HEK293 (cell line): ENCODE results near the gene IL18.

Source experiments
- CTCF ChIA-PET: fragments of 350-600 bp; formaldehyde crosslinking; extraction: SDS; loops from one replicate; lab custom pipeline; 2021; ENCODE audit warnings: antibody characterized with exemption; lab: Yijun Ruan, JAX
- POLR2A ChIA-PET: fragments of 300-600 bp; formaldehyde crosslinking; extraction: SDS; loops from one replicate; lab custom pipeline; 2020; ENCODE audit warnings: antibody characterized with exemption, inconsistent platforms; lab: Yijun Ruan, JAX
- H3K27ac ChIP-seq: fragments of 200-500 bp; sonication (Bioruptor generic); 2 replicates; pipeline ENCODE4 v1.5.1; 2014; ENCODE audit warnings: low read depth, low read length, control low read depth, inconsistent platforms; ENCODE audit errors: extremely low read depth
- H3K36me3 ChIP-seq, 2 experiments: fragments of 200-500 bp in 1 of 2; sonication (Bioruptor generic) in 1 of 2; 1 replicate in 1 of 2; 2 replicates in 1 of 2; pipeline ENCODE4 v1.5.1; 2014 to 2017; ENCODE audit warnings: inconsistent platforms in 2 of 2, low read length in 2 of 2; ENCODE audit not compliant: control insufficient read depth in 2 of 2, insufficient read depth in 1 of 2
- H3K4me1 ChIP-seq: fragments of 200-500 bp; sonication (Bioruptor generic); 2 replicates; pipeline ENCODE4 v1.5.1; 2014; ENCODE audit warnings: mild to moderate bottlenecking, low read length, inconsistent platforms; ENCODE audit not compliant: control insufficient read depth, insufficient read depth
- H3K4me3 ChIP-seq: 2 replicates; pipeline ENCODE4 v1.5.1; 2011; ENCODE audit warnings: low read depth, mild to moderate bottlenecking, control low read depth, low read length, moderate library complexity
- H3K9me3 ChIP-seq: fragments of 200-500 bp; sonication (Bioruptor generic); 2 replicates; pipeline ENCODE4 v1.5.1; 2014; ENCODE audit warnings: low read depth, low read length, inconsistent platforms; ENCODE audit not compliant: control insufficient read depth, insufficient read depth
- HOXC10 ChIP-seq: sonication (generic); formaldehyde crosslinking; IDR thresholded peaks from 2 replicates; pipeline ENCODE4 v1.8.1; 2023; ENCODE audit warnings: mild to moderate bottlenecking, missing genetic modification reagents
- KLF7 ChIP-seq: fragments of 450-650 bp; formaldehyde crosslinking; IDR thresholded peaks from 2 replicates; pipeline ENCODE4 v1.5.1; 2016; ENCODE audit warnings: missing biosample characterization, missing genetic modification characterization, borderline replicate concordance
- MYNN ChIP-seq: fragments of 450-650 bp; formaldehyde crosslinking; IDR thresholded peaks from 2 replicates; pipeline ENCODE4 v1.5.1; 2016; ENCODE audit warnings: missing biosample characterization, missing genetic modification characterization, borderline replicate concordance
- SP3 ChIP-seq: fragments of 450-650 bp; formaldehyde crosslinking; IDR thresholded peaks from 2 replicates; pipeline ENCODE4 v1.5.1; 2016; ENCODE audit warnings: missing biosample characterization, missing genetic modification characterization
- SP7 ChIP-seq: fragments of 450-650 bp; formaldehyde crosslinking; IDR thresholded peaks from 2 replicates; pipeline ENCODE4 v1.5.1; 2016; ENCODE audit warnings: missing biosample characterization, missing genetic modification characterization
- ZBTB1 ChIP-seq: fragments of 450-650 bp; formaldehyde crosslinking; IDR thresholded peaks from 2 replicates; pipeline ENCODE4 v1.5.1; 2016; ENCODE audit warnings: missing biosample characterization, missing genetic modification characterization
- ZBTB48 ChIP-seq: fragments of 450-650 bp; formaldehyde crosslinking; IDR thresholded peaks from 2 replicates; pipeline ENCODE4 v1.5.1; 2016; ENCODE audit warnings: missing biosample characterization, missing genetic modification characterization
- ZNF132 ChIP-seq: fragments of 450-650 bp; formaldehyde crosslinking; IDR thresholded peaks from 2 replicates; pipeline ENCODE4 v1.5.1; 2017; ENCODE audit warnings: missing biosample characterization, missing genetic modification characterization, borderline replicate concordance
- ZNF248 ChIP-seq: fragments of 450-650 bp; formaldehyde crosslinking; IDR thresholded peaks from 2 replicates; pipeline ENCODE4 v1.5.1; 2017; ENCODE audit warnings: missing biosample characterization, missing genetic modification characterization
- ZNF274 ChIP-seq, 2 experiments: fragments of 200-500 bp in 1 of 2; fragments of 450-650 bp in 1 of 2; sonication (Bioruptor generic) in 1 of 2; formaldehyde crosslinking in 1 of 2; IDR thresholded peaks; 2 replicates each; pipeline versions ENCODE4 v1.5.1 to v1.6.1; 2014 to 2016; ENCODE audit warnings: borderline replicate concordance in 1 of 2, inconsistent platforms in 1 of 2, low read length in 1 of 2, missing biosample characterization in 1 of 2, missing genetic modification characterization in 1 of 2
- ZNF341 ChIP-seq: fragments of 450-650 bp; formaldehyde crosslinking; IDR thresholded peaks from 2 replicates; pipeline ENCODE4; 2016; ENCODE audit warnings: low read depth, missing biosample characterization, missing genetic modification characterization
- ZNF366 ChIP-seq: fragments of 450-650 bp; formaldehyde crosslinking; conservative IDR thresholded peaks from 2 replicates; pipeline ENCODE4 v1.5.1; 2016; ENCODE audit warnings: missing biosample characterization, missing genetic modification characterization
- ZNF48 ChIP-seq: fragments of 450-650 bp; formaldehyde crosslinking; IDR thresholded peaks from 2 replicates; pipeline ENCODE4 v1.5.1; 2016; ENCODE audit warnings: missing biosample characterization, missing genetic modification characterization
- ZNF555 ChIP-seq: fragments of 450-650 bp; formaldehyde crosslinking; conservative IDR thresholded peaks from 2 replicates; pipeline ENCODE4 v1.5.1; 2017; ENCODE audit warnings: missing biosample characterization, mild to moderate bottlenecking, missing genetic modification characterization, inconsistent platforms
- ZNF664 ChIP-seq: fragments of 450-650 bp; formaldehyde crosslinking; IDR thresholded peaks from 2 replicates; pipeline ENCODE4 v1.5.1; 2016; ENCODE audit warnings: missing biosample characterization, missing genetic modification characterization
- ZNF670 ChIP-seq: fragments of 450-650 bp; formaldehyde crosslinking; IDR thresholded peaks from 2 replicates; pipeline ENCODE4 v1.5.1; 2016; ENCODE audit warnings: missing biosample characterization, missing genetic modification characterization, low read depth
- ZNF843 ChIP-seq: fragments of 450-650 bp; formaldehyde crosslinking; IDR thresholded peaks from 2 replicates; pipeline ENCODE4 v1.5.1; 2016; ENCODE audit warnings: missing biosample characterization, missing genetic modification characterization
- ZSCAN23 ChIP-seq: fragments of 450-650 bp; formaldehyde crosslinking; IDR thresholded peaks from 2 replicates; pipeline ENCODE4 v1.5.1; 2016; ENCODE audit warnings: missing biosample characterization, missing genetic modification characterization
- TF ChIP-seq, protein P1 (sequence below): fragments of 450-650 bp; formaldehyde crosslinking; conservative IDR thresholded peaks from 2 replicates; pipeline ENCODE4 v1.5.1; 2016; ENCODE audit warnings: low read depth, missing biosample characterization, missing genetic modification characterization
- TF ChIP-seq, protein P2 (sequence below): fragments of 450-650 bp; formaldehyde crosslinking; conservative IDR thresholded peaks from 2 replicates; pipeline ENCODE4 v1.5.1; 2016; ENCODE audit warnings: low read depth, missing biosample characterization, missing genetic modification characterization
- TF ChIP-seq, protein P3 (sequence below): fragments of 450-650 bp; formaldehyde crosslinking; IDR thresholded peaks from 2 replicates; pipeline ENCODE4 v1.5.1; 2017; ENCODE audit warnings: missing biosample characterization, missing genetic modification characterization
- TF ChIP-seq, protein P4 (sequence below): fragments of 450-650 bp; formaldehyde crosslinking; IDR thresholded peaks from 2 replicates; pipeline ENCODE4 v1.5.1; 2016; ENCODE audit warnings: missing biosample characterization, missing genetic modification characterization, borderline replicate concordance

Gene IL18

DNA sequence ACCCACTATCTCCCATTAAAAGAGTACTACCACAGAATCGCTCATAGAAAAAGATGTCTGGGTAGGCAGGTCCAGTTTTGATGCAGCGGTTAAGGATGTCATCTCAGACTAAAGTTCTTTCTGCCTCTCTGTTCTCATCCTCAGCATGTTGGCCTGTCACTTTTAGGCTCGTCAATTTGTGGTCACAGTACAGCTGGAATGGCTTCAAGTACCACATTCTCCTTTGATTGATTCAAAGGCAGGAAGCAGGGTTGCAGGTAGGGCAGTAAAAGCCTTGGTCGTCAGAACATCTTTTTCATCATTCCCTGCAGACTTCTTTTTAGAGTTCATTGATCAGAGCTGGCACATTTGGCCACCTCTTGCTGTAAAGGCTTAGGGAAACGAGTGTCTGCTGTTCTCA lies 48.5 kb downstream of the IL18 start (continued):
- TF ChIP-seq, protein P1, sequence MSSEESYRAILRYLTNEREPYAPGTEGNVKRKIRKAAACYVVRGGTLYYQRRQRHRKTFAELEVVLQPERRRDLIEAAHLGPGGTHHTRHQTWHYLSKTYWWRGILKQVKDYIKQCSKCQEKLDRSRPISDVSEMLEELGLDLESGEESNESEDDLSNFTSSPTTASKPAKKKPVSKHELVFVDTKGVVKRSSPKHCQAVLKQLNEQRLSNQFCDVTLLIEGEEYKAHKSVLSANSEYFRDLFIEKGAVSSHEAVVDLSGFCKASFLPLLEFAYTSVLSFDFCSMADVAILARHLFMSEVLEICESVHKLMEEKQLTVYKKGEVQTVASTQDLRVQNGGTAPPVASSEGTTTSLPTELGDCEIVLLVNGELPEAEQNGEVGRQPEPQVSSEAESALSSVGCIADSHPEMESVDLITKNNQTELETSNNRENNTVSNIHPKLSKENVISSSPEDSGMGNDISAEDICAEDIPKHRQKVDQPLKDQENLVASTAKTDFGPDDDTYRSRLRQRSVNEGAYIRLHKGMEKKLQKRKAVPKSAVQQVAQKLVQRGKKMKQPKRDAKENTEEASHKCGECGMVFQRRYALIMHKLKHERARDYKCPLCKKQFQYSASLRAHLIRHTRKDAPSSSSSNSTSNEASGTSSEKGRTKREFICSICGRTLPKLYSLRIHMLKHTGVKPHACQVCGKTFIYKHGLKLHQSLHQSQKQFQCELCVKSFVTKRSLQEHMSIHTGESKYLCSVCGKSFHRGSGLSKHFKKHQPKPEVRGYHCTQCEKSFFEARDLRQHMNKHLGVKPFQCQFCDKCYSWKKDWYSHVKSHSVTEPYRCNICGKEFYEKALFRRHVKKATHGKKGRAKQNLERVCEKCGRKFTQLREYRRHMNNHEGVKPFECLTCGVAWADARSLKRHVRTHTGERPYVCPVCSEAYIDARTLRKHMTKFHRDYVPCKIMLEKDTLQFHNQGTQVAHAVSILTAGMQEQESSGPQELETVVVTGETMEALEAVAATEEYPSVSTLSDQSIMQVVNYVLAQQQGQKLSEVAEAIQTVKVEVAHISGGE (tag by site-specific recombination), result no peak
- no peak for TF ChIP-seq ZNF366 (tag by site-specific recombination)
- TF ChIP-seq SP3 (tag by site-specific recombination), result no peak
- no peak for TF ChIP-seq ZNF341 (tag by site-specific recombination)
- TF ChIP-seq MYNN (tag by site-specific recombination), result no peak
- no peak for TF ChIP-seq ZSCAN23
- no peak for TF ChIP-seq ZNF48
- TF ChIP-seq, all 188 proteins: peak for 0

DNA sequence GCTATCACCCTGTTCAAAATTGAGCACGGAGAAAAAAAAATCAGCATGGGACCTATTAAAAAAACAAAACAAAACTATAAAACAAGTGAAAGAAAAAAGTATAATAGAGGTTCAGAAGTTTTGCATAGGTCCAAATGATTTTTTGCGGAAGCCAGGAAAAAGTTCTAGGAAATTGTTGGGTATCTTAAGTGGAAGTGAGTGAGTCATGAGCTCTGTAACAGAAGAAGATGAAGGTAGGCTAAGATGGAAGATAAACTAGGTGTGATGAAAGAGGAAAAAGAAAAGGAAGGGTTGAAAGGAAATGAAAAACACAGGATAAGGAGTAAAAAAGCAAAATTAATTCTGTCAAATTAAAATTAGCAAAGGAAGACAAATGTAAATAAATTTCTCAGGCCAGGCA lies 49.4 kb downstream of the IL18 start:
- ChIA-PET CTCF (interaction anchor here (0.6 to 6.7 kb wide), 20 partner anchors 8 to 221 kb away, joined by 3 to 70 read pairs (median 6); partner anchors contain the start of gene BCO2), POLR2A (no interaction called here)
- Histone ChIP-seq H3K4me1 (no peaks in the 10 kb centered on the region), H3K4me3 (no peak overlapping the region), H3K36me3 (no peaks in the 10 kb centered on the region), H3K27ac (no peak overlapping the region)
- TF ChIP-seq ZBTB1 (tag by site-specific recombination) (no peak), HOXC10 (CRISPR knock-in tag) (no peak), ZNF555 (tag by site-specific recombination) (no peak), ZNF670 (tag by site-specific recombination) (no peak), ZNF248 (tag by site-specific recombination) (no peak), KLF7 (tag by site-specific recombination) (no peak), ZNF274 (IDR thresholded peaks at IDR 0.05; ENCODE audit: low read length) (no peak), ZNF274 (tag by site-specific recombination; IDR thresholded peaks at IDR 0.05; ENCODE audit: borderline replicate concordance) (no peak), ZBTB48 (tag by site-specific recombination) (no peak), ZNF843 (no peak), ZNF664 (tag by site-specific recombination) (no peak), SP7 (tag by site-specific recombination) (no peak), ZNF132 (no peak)
- TF ChIP-seq, protein P2, sequence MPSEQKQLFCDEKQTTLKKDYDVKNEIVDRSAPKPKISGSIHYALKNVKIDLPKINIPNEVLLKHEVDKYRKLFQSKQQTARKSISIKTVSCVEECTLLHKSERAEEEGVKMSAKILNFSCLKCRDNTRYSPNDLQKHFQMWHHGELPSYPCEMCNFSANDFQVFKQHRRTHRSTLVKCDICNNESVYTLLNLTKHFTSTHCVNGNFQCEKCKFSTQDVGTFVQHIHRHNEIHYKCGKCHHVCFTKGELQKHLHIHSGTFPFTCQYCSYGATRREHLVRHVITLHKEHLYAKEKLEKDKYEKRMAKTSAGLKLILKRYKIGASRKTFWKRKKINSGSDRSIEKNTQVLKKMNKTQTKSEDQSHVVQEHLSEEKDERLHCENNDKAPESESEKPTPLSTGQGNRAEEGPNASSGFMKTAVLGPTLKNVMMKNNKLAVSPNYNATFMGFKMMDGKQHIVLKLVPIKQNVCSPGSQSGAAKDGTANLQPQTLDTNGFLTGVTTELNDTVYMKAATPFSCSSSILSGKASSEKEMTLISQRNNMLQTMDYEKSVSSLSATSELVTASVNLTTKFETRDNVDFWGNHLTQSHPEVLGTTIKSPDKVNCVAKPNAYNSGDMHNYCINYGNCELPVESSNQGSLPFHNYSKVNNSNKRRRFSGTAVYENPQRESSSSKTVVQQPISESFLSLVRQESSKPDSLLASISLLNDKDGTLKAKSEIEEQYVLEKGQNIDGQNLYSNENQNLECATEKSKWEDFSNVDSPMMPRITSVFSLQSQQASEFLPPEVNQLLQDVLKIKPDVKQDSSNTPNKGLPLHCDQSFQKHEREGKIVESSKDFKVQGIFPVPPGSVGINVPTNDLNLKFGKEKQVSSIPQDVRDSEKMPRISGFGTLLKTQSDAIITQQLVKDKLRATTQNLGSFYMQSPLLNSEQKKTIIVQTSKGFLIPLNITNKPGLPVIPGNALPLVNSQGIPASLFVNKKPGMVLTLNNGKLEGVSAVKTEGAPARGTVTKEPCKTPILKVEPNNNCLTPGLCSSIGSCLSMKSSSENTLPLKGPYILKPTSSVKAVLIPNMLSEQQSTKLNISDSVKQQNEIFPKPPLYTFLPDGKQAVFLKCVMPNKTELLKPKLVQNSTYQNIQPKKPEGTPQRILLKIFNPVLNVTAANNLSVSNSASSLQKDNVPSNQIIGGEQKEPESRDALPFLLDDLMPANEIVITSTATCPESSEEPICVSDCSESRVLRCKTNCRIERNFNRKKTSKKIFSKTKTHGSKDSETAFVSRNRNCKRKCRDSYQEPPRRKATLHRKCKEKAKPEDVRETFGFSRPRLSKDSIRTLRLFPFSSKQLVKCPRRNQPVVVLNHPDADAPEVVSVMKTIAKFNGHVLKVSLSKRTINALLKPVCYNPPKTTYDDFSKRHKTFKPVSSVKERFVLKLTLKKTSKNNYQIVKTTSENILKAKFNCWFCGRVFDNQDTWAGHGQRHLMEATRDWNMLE (tag by site-specific recombination), result no peak
- TF ChIP-seq, protein P3, sequence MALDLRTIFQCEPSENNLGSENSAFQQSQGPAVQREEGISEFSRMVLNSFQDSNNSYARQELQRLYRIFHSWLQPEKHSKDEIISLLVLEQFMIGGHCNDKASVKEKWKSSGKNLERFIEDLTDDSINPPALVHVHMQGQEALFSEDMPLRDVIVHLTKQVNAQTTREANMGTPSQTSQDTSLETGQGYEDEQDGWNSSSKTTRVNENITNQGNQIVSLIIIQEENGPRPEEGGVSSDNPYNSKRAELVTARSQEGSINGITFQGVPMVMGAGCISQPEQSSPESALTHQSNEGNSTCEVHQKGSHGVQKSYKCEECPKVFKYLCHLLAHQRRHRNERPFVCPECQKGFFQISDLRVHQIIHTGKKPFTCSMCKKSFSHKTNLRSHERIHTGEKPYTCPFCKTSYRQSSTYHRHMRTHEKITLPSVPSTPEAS (tag by site-specific recombination), result no peak
- TF ChIP-seq, protein P4, sequence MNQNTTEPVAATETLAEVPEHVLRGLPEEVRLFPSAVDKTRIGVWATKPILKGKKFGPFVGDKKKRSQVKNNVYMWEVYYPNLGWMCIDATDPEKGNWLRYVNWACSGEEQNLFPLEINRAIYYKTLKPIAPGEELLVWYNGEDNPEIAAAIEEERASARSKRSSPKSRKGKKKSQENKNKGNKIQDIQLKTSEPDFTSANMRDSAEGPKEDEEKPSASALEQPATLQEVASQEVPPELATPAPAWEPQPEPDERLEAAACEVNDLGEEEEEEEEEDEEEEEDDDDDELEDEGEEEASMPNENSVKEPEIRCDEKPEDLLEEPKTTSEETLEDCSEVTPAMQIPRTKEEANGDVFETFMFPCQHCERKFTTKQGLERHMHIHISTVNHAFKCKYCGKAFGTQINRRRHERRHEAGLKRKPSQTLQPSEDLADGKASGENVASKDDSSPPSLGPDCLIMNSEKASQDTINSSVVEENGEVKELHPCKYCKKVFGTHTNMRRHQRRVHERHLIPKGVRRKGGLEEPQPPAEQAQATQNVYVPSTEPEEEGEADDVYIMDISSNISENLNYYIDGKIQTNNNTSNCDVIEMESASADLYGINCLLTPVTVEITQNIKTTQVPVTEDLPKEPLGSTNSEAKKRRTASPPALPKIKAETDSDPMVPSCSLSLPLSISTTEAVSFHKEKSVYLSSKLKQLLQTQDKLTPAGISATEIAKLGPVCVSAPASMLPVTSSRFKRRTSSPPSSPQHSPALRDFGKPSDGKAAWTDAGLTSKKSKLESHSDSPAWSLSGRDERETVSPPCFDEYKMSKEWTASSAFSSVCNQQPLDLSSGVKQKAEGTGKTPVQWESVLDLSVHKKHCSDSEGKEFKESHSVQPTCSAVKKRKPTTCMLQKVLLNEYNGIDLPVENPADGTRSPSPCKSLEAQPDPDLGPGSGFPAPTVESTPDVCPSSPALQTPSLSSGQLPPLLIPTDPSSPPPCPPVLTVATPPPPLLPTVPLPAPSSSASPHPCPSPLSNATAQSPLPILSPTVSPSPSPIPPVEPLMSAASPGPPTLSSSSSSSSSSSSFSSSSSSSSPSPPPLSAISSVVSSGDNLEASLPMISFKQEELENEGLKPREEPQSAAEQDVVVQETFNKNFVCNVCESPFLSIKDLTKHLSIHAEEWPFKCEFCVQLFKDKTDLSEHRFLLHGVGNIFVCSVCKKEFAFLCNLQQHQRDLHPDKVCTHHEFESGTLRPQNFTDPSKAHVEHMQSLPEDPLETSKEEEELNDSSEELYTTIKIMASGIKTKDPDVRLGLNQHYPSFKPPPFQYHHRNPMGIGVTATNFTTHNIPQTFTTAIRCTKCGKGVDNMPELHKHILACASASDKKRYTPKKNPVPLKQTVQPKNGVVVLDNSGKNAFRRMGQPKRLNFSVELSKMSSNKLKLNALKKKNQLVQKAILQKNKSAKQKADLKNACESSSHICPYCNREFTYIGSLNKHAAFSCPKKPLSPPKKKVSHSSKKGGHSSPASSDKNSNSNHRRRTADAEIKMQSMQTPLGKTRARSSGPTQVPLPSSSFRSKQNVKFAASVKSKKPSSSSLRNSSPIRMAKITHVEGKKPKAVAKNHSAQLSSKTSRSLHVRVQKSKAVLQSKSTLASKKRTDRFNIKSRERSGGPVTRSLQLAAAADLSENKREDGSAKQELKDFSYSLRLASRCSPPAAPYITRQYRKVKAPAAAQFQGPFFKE (tag by site-specific recombination), result no peak
- TF ChIP-seq, all 188 proteins: peak for 0
- no peaks in the 10 kb centered on the region for H3K9me3 ChIP-seq
